Loucy (cell line): Measurements from ENCODE around the gene CDHR2.

Experiments used
- CTCF ChIP-seq: fragments of 200-600 bp; sonication (generic); conservative IDR thresholded peaks from 2 replicates; pipeline ENCODE4 v1.5.1; 2014; ENCODE audit warnings: mild to moderate bottlenecking, antibody characterized with exemption, low read length
- EZH2phosphoT487 ChIP-seq: fragments of 200-600 bp; IDR thresholded peaks from 2 replicates; pipeline ENCODE4 v1.6.1; 2018; ENCODE audit warnings: antibody characterized with exemption, mild to moderate bottlenecking, moderate library complexity, borderline replicate concordance

DNA sequence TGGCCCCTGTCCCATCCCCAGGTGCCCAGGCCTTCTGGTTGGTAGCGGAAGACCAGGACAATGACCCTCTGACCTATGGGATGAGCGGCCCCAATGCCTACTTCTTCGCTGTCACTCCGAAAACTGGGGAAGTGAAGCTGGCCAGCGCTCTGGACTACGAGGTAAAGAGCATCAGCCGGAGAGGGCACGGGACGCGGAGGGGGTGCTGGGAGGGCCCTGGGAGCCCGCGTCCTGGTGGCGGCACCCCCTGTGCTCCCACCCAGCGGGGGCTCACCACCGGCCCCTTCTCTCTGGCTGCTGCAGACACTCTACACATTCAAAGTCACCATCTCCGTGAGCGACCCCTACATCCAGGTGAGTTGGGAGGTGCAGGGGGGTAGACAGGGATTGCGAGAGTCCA is 19.5 kb downstream of the CDHR2 start:
- no peak for TF ChIP-seq CTCF
- no peak for TF ChIP-seq EZH2phosphoT487
